Measurements from ENCODE around the gene NACA2. TPM values are rescaled to one million over a fixed set of nuclear protein-coding genes. Genes with fewer than 3 reads are reported as not detected.

The NACA2 gene
- total RNA-seq, 4 donors from 2014 or later: not detected

GRCh38 chr17:61540874-61541273 is 50.1 kb downstream of the NACA2 start:
- TF ChIP-seq POLR2A (IDR thresholded peaks at IDR 0.05): no peak
- WGBS, 2 donors: 78 to 85% methylated on average over 1 of the region's 1 CpG

More at GRCh38 chr17:61540874-61541273, 50.1 kb downstream of the NACA2 start:
- intact Hi-C loops (cut with DNase I; ENCODE audit: low total_unique reads): no loop called here
- DNase-seq (ENCODE audit: low spot score in 2 of 2): no peak
- H3K4me3 ChIP-seq (ENCODE audit: low read depth, poor library complexity, severe bottlenecking): no peak overlapping the region

Other genes starting within 250 kb of the NACA2 start
- 1 to 10 TPM in 3 of 4 donors, under 1 TPM in 1; 0.25 to 9.1 (median 5.7) TPM for gene TBX2, start 191.4 kb downstream of the NACA2 start, total RNA-seq
- gene TBX4, start 138.8 kb downstream of the NACA2 start, total RNA-seq: under 1 TPM in 1 of 4 donors, not detected in 3; 0.53 TPM